Uterus (tissue), 4 donors: ENCODE measurements around the gene OR2AG2. TPM values are rescaled to one million over a fixed set of nuclear protein-coding genes. Genes with fewer than 3 reads are reported as not detected.

Source experiments
- DNase-seq, 2 donors: peaks; one replicate each; pipeline ENCODE4 v3.0.0-alpha.2; 2019 to 2020
- H3K27ac ChIP-seq, 2 donors: fragments of 200-600 bp; sonication (generic); 1 replicate in 1 of 2; 2 replicates in 1 of 2; pipeline ENCODE4 v1.5.1; 2016 to 2018
- H3K27me3 ChIP-seq, 2 donors: fragments of 200-600 bp; sonication (generic); one replicate each; pipeline ENCODE4 v1.5.1; 2018 to 2019; ENCODE audit warnings: control low read depth in 1 of 2
- H3K36me3 ChIP-seq, 2 donors: fragments of 200-600 bp; sonication (generic); one replicate each; pipeline ENCODE4 v1.5.1; 2019; ENCODE audit warnings: control low read depth in 1 of 2
- H3K4me1 ChIP-seq, 2 donors: fragments of 200-600 bp; sonication (generic); one replicate each; pipeline ENCODE4 v1.5.1; 2018 to 2019; ENCODE audit warnings: control low read depth in 1 of 2
- H3K4me3 ChIP-seq, 2 donors: fragments of 200-600 bp; sonication (generic); 1 replicate in 1 of 2; 2 replicates in 1 of 2; pipeline ENCODE4 v1.5.1; 2018 to 2019; ENCODE audit warnings: mild to moderate bottlenecking in 1 of 2
- H3K9me3 ChIP-seq, 2 donors: fragments of 200-600 bp; sonication (generic); one replicate each; pipeline ENCODE4 v1.5.1; 2019; ENCODE audit warnings: control low read depth in 1 of 2
- POLR2A ChIP-seq, 2 donors: fragments of 450-650 bp; IDR thresholded peaks; one replicate each; pipeline ENCODE4 v1.6.1; 2016; ENCODE audit warnings: antibody characterized with exemption in 2 of 2, mild to moderate bottlenecking in 1 of 2, moderate library complexity in 1 of 2
- intact Hi-C: fragments of 100-400 bp; cut with DNase I; formaldehyde crosslinking; loops from one replicate; pipeline ENCODE4 v1.15.1; 2023; ENCODE audit warnings: low total_unique reads
- total RNA-seq, 4 donors: library from RNA; depleted of rRNA in 3 of 4; stranded (reverse); fragments of >200 nt in 3 of 4; gene quantifications; one replicate each; pipeline versions ENCODE4 v1.1.0 to v1.2.4, GENCODE V29; 2014 to 2023
- TF ChIP-seq, protein P1 (sequence below), 4 experiments: fragments of 200-600 bp in 2 of 4; fragments of 450-650 bp in 2 of 4; sonication (generic) in 2 of 4; IDR thresholded peaks; one replicate each; pipeline ENCODE4 v1.5.1; 2016 to 2019; ENCODE audit warnings: antibody characterized with exemption in 4 of 4, mild to moderate bottlenecking in 2 of 4, moderate library complexity in 1 of 4
- donor health status: DM: yes; HTN: yes; CAD: no.

Gene OR2AG2
- total RNA-seq, 4 donors from 2014 or later: 0.09 to 0.14 TPM; not detected in 2

- no peak overlapping the region for H3K4me3 ChIP-seq
- intact Hi-C loops: no loop called here
- DNase-seq: no peak
- no peaks in the 10 kb centered on the region for H3K4me1 ChIP-seq
- H3K27me3 ChIP-seq: no peaks in the 10 kb centered on the region
- no peaks in the 10 kb centered on the region for H3K9me3 ChIP-seq
- H3K27ac ChIP-seq: no peak overlapping the region
- H3K36me3 ChIP-seq: no peaks in the 10 kb centered on the region
- TF ChIP-seq POLR2A (IDR thresholded peaks at IDR 0.05): no peak
- TF ChIP-seq, protein P1, sequence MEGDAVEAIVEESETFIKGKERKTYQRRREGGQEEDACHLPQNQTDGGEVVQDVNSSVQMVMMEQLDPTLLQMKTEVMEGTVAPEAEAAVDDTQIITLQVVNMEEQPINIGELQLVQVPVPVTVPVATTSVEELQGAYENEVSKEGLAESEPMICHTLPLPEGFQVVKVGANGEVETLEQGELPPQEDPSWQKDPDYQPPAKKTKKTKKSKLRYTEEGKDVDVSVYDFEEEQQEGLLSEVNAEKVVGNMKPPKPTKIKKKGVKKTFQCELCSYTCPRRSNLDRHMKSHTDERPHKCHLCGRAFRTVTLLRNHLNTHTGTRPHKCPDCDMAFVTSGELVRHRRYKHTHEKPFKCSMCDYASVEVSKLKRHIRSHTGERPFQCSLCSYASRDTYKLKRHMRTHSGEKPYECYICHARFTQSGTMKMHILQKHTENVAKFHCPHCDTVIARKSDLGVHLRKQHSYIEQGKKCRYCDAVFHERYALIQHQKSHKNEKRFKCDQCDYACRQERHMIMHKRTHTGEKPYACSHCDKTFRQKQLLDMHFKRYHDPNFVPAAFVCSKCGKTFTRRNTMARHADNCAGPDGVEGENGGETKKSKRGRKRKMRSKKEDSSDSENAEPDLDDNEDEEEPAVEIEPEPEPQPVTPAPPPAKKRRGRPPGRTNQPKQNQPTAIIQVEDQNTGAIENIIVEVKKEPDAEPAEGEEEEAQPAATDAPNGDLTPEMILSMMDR (IDR thresholded peaks at IDR 0.05): no peak
Measured at GRCh38 chr11:6721343-6721742, 50.4 kb downstream of the OR2AG2 start.

DNA sequence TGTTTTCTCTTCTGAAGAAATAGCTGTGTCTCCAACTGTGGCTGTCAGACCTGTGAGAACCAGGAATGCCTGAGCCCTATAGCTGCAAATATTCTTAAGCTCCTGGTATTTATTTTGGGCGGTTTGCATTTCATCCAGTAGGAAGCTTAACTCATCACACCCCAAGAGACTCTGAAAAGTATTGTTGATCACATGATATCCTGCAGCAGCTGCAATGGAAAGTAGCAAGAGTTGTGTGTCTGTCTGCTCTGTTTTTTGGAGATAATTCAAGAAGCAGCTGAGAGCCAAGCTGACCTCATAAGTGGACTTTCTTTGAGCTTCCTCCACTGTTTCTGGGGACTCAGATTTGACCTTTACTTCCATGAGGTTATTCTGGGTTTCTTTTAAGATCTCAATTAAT, 52.2 kb downstream of the OR2AG2 start:
- H3K9me3 ChIP-seq: no peaks in the 10 kb centered on the region
- H3K4me3 ChIP-seq: no peak overlapping the region
- H3K27ac ChIP-seq: no peak overlapping the region
- no peak for DNase-seq
- no peak for TF ChIP-seq POLR2A (IDR thresholded peaks at IDR 0.05)
- TF ChIP-seq, protein P1 (IDR thresholded peaks at IDR 0.05): no peak
- H3K4me1 ChIP-seq: no peaks in the 10 kb centered on the region
- no peaks in the 10 kb centered on the region for H3K27me3 ChIP-seq
- H3K36me3 ChIP-seq: no peaks in the 10 kb centered on the region
- intact Hi-C loops: no loop called here

DNA sequence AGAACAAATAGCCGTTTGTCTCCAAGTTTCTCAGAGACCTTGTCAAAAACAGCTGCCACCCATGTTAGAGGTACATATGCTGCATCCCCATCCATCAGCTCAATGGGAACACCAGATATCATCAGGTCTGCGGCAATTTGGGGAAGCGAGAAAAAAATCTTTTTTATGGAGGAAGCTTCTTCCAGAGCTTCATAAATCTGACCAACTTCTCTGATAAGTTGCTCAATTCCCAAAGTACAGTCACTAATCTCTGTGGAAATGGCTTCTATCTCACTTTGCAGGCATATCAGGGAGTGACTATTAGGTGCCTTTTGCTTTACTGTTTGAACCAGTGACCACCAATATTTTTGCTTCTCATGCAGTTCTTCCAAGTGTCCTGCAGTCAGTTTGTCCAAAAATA, 54.4 kb downstream of the OR2AG2 start:
- DNase-seq: no peak
- TF ChIP-seq POLR2A (IDR thresholded peaks at IDR 0.05): no peak
- TF ChIP-seq, protein P1 (IDR thresholded peaks at IDR 0.05): no peak
- intact Hi-C loops: no loop called here

More for the DNA sequence above, 54.4 kb downstream of the OR2AG2 start:
- no peaks in the 10 kb centered on the region for H3K9me3 ChIP-seq
- H3K27me3 ChIP-seq: no peaks in the 10 kb centered on the region
- H3K36me3 ChIP-seq: no peaks in the 10 kb centered on the region
- no peak overlapping the region for H3K4me3 ChIP-seq
- H3K27ac ChIP-seq: no peak overlapping the region
- H3K4me1 ChIP-seq: no peaks in the 10 kb centered on the region

Other genes with a start within 250 kb of the OR2AG2 start
- 10 to 100 TPM; 12.6 to 41.2 (median 26.9) TPM for gene RRP8, start 168.4 kb downstream of the OR2AG2 start, total RNA-seq
- 100 to 1,000 TPM; 205 to 336 (median 279) TPM for gene ILK, start 168.2 kb downstream of the OR2AG2 start, total RNA-seq
- gene TAF10, start 159.8 kb downstream of the OR2AG2 start, total RNA-seq: 100 to 1,000 TPM in 2 of 4 donors, 10 to 100 TPM in 2; 11.5 to 137 (median 67.1) TPM
- 10 to 100 TPM; 27.1 to 74.9 (median 40.7) TPM for gene TPP1, start 152.6 kb downstream of the OR2AG2 start, total RNA-seq
- gene DCHS1, start 116.2 kb downstream of the OR2AG2 start, total RNA-seq: 100 to 1,000 TPM in 1 of 4 donors, 10 to 100 TPM in 3; 26.8 to 125 (median 73.6) TPM
- gene MRPL17, start 88.6 kb downstream of the OR2AG2 start, total RNA-seq: 100 to 1,000 TPM in 1 of 4 donors, 10 to 100 TPM in 3; 30.6 to 452 (median 55.0) TPM
- not detected for gene OR2AG1, start 11.0 kb upstream of the OR2AG2 start, total RNA-seq
- 1 to 10 TPM in 1 of 4 donors, under 1 TPM in 1, not detected in 2; 0.40 to 1.0 TPM for gene OR6A2, start 27.7 kb upstream of the OR2AG2 start, total RNA-seq
- gene OR10A5, start 73.7 kb upstream of the OR2AG2 start, total RNA-seq: not detected
- gene OR10A2, start 91.1 kb upstream of the OR2AG2 start, total RNA-seq: not detected
- gene OR10A4, start 104.6 kb upstream of the OR2AG2 start, total RNA-seq: not detected
- under 1 TPM in 1 of 4 donors, not detected in 3; 0.28 TPM for gene OR2D2, start 120.5 kb upstream of the OR2AG2 start, total RNA-seq
- gene OR2D3, start 149.0 kb upstream of the OR2AG2 start, total RNA-seq: not detected
- gene ZNF215, start 154.4 kb upstream of the OR2AG2 start, total RNA-seq: 1 to 10 TPM in 2 of 4 donors, under 1 TPM in 2; 0.77 to 3.2 (median 1.9) TPM
- 10 to 100 TPM in 1 of 4 donors, 1 to 10 TPM in 3; 2.9 to 23.8 (median 4.7) TPM for gene ZNF214, start 248.4 kb upstream of the OR2AG2 start, total RNA-seq
- under 1 TPM in 2 of 4 donors, not detected in 2; 0.24 to 0.35 TPM for gene NLRP14, start 248.5 kb upstream of the OR2AG2 start, total RNA-seq